ENCODE measurements around the gene CACNA1S.
A peak's percentile ranks its signal among the peaks of the same experiment; 100 is the strongest.

The CACNA1S gene

DNA sequence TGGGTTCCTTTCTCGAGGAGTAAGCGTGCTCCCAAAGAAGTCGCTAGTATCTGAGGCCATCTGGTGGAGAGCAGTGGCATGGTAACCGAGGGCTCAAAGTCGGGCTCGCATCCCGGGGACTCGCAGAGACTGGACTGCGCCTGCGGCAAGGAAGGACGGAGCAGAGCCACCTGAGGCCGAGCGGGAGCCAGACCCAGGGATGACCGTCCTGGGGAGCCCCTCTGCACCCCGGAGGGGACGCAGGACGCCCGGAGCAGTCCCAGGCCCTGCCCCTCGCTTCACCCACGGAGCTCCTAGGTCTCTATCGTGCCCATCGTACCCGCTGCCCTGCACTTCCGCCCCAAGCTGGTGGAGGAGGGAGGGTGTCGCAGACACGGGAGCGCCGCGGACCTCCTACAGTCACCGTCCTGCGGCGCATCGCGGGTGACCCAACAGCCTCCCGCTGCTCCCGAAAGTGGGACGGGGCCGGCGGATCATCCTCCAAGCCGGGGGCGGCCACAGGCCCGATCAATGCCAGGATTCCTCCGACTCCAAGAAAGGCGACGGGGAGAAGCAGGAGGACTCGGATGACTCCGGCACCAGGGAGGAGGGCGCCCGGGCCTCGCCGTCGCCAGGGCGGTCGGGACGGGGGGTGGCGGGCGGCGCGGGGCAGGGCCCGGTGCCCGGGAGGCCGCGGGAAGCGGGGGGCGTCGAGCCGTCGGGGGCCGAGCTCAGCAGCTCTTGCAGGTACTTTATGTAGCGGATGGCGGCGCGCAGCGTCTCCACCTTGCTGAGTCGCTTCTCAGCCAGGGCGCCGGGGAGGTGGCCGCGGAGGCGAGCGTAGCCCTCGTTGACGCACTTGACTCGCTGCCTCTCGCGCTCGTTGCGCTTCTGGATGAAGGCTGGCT, 2.3 kb upstream of the CACNA1S start:
- DNase-seq: peak; percentile 95

DNA sequence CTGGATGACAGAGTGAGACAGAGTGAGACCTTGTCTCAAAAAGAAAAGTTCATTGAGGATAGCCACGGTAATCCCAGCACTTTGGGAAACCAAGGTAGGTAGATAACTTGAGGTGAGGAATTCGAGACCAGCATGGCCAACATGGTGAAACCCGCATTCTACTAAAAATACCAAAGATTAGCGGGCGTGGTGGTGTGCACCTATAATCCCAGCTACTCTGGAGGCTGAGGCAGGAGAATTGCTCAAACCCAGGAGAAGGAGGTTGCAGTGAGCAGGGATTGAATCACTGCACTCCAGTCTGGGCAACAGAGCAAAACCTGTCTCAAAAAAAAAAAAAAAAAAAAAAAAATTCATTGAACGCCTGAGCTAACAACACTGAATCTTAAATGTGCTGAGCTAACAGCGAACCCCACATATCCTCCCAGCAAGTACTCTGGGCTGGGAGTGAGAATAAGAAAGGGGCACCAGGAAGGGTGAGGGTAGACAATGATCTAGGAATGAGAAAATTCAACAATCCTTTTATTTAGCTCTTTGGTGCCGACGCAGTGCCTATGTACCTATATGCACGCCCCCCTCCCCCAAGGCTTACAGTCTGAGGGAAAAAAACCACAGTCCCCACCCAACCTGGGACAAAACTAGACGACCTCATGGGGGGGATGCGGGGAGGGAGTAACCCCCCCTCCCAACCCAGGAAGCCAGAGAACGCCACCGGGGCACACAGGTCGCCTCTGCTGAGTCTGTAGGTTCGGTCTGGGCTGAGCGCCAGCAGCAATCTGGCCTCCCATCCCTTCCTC, 1.4 kb upstream of the CACNA1S start:
- no peak for DNase-seq

DNA sequence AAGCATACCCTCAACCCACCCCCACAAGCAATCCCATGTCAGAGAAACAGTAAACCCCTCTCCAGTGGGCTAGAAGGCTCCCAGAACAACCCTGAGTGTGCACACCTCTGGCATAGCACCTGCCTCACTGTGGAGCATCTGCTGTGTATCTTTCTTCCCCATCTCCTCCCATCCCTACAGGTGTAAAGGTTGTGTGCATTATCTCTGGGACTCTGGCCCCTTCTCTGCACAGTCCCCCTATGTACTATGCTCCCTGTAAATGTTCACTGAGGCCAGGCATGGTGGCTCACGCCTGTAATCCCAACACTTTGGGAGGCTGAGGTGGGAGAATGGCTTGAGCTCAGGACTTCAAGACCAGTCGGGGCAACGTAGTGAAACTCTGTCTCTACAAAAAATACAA, 700 bp upstream of the CACNA1S start:
- no peak for DNase-seq

DNA sequence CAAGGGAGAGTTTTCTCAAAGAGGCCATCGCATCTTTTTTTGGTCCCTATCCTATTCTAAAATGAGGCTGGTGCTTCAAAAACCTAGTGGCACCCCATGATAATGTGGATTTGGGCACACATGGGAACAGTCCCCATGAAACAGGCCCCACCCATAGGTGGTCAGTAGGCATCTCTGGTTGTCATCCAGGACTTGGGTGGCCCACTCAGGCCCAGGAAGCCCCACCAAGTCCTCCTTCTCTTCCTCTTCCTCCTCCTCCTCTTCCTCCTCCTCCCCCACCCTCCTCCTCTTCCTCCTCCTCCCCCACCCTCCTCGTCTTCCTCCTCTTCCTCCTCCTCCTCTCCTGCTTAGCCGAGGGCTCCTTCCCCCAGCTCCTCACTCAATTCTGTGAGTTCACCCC, 554 bp downstream of the CACNA1S start:
- DNase-seq: no peak

DNA sequence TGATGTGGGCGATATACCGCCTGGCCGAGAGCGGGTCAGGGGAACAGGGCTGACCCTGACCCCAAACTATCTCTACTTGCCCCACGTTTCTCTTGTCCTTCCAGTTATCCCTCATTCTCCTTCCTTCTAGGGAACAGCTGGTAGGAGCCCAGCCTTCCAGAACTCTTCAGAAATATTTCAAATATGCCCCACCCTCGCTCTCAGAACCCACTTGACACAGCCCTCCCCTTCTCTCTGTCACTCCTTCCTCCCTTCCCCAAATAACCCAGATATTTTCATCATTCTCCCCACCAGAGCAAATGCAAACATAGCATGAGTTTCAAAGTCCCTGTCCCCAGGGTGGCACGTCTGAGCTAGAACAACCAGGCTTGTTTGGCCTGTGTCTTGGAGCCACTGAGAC, 1.1 kb downstream of the CACNA1S start:
- DNase-seq: no peak

DNA sequence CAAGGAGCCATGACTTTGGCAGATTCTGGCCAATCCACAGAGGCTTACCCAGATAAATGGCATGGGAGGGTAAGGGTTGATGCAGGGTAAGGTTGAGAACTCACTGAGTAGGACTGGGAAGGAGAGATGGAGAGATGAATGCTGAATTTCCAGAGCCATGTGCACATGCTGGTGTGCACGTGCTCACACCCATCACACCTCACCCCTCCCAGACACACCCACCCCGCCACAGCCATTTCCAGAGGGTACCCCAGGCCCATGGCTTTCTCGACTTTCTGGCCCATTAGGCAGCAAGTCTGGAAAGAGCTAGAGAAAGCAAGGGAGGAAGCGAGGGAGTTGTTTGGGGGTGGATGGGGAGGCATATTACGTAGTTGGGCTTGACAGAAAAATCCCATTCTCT, 1.6 kb downstream of the CACNA1S start:
- no peak for DNase-seq

DNA sequence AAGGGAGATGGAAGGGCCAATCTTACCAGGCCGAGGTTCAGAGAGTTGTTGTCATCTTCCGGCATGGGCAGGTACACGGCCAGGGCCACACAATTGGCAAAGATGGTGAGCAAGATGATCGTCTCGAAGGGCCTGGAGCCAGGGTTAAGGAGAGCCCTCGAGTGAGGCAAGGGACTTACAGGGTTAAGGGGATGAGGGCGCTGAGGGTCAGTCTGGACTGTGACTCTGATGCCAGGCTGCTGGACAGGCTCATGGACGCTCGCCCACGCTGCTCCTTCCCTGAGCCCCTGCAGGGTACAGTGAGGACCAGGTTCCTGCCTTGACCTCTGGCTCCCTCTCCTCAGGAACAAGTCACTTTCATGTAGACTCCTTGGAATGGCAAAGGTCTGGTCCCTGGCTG, 2.1 kb downstream of the CACNA1S start:
- DNase-seq: no peak

DNA sequence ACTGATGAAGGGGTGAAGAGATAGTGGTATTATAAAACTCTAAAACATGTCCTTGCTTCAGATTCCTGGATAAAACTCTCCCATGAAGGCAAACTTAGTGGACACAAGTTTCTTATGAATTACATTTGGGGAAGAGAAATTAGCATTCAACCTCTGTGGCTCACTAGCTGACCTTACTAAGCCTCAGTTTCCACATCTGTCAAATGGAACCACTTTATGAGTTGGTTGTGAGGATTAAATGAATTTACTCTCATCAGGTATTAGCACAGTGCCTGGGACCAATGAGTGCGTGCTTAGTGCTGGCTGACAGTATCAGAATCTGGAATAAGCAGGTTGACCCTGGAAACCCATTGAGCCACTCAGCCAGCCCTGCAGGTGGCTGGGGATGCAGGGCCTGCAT, 2.6 kb downstream of the CACNA1S start:
- DNase-seq: no peak

DNA sequence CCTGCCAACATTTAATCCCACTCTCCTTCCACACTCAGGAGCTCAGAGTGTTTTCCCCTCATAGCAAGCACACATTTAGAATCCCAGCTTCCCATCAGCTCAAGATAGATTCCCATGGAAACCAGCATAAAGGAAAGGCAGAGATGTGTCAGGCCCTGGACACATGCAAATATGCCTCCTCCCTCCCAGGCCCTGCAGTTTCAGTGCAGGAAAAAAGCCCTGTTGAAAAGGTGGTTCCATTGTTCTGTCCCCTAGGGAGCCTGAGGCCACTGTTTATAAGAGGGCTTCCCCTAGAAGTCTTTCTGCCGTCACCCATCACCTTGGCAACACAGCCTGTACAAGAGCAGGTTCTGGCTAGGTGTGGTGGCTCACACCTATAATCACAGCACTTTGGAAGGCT, 3.6 kb downstream of the CACNA1S start:
- peak; percentile 95 for DNase-seq

DNA sequence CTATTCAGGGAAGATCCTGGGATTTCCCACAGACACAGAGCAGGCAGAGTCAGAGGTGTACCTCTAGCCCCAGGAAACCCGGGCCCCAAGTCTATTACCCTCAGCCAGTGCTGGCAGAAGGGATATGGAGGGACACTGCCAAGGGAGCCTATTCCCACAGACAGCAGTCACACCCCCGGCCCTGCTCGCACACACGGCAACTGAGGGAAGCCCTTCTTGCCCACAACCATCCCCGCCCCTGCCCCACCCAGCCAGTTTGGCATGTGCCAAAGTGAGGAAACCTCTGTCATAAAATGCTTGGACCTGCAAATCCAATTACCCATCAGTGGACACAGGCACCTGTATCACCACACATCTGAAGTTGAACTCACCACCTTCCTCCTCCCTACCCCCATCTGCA, 6.5 kb downstream of the CACNA1S start:
- no peak for DNase-seq

DNA sequence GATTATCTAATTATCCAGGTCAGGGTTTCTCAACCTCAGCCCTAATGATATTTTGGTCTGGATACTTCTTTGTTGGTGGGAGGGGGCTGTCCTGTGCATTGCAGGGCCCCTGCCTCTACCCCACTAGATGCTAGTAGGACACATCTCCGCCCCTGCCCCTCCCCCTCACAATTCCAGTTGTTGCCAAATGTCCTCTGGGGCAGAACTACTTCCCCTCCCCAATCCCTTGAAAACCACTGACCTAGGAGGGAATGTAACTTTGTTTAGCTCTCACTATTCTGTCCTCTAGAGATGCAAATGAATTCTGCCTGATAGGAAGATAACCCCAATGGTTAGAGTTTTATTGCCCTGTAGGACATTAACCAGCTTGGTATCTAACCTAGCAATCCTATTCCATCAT, 8.1 kb downstream of the CACNA1S start:
- no peak for DNase-seq

DNA sequence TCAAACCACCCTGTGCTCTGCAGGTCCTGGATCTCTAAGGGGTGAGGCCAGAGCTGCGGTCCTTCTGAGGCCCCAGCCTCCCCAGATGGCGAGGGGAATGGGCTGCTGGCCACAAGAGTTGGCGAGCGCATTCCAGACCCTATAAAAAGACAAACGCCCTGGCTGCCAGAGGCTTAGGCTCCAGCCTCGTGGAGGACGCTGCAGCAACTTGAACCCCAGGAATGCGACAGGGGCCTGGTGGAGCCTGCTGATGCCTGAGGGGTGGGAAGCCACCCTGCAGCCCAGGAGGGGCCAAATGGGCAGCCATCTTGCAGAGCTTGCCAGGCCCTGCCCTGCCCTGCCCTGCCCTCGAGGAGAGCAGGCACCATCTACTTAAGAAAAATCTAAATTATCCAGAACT, 8.6 kb downstream of the CACNA1S start:
- no peak for DNase-seq

DNA sequence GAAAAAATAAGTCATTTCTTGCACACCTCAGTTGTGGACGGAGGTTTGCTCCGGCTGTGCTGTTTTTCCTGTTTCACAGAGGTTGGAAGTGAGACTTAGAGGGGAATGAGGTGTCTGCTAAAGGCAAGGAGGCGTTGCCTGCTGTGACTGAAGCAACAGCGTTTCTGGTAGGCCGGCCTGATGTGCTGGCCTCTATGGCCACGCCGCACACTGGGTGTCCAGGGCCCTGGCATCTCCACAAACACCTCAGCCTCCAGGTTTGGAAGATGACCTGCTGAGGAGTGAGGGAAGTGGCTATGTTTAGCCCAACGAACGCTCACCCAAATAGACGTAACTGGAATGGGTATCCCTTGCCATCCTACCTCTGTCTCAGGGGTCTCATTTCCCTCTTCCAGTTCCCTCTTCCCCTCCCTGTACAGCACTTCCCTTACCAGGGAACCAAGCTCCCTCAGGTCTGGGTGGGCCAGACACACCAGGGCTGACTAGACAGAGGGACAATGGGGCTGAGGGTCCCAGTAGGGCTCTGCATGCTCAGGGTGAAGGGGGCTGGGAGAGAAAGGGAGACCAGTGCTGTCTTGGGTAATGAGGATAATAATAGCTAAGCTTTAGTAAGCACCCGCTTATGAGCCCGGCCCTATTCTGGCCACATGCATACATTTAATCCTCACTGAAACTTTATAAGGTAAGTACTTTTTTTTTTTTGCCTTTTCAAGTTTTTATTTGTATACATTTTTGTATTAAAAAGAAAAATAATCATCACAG, 11.9 kb downstream of the CACNA1S start:
- no peak for DNase-seq

DNA sequence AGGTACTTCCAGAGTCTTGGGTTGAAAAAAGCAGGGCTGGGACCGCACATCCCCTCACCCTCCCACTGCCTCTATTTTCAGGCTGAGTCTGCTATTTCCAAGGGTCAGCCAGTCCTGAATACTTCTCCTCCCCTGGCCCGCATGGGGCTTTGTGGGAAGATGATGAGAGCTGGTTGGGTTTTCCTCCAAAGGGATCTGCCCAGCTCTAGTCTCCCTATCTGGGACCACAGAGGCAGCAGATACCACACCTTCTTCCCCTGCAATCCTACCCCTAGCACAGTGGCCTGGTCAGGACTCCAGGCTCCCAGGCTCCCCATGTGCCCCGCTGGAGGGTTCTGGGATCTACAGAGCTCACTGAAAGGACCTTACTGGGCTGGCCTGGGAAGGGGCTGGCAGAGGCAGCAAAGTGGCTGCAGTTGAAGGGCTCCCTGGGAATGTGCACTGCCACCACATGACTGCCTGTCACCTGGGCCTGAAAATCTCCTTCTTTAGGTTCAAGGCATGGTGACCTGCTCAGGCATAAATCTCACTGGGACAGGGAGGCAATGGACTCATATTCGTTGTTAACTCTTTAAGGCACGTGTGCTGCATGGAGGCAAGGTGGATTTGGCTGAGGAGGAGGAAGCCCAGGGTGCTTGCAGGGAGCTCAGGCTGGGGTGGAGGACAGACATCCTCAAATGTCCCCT, 13.1 kb downstream of the CACNA1S start:
- no peak for DNase-seq

DNA sequence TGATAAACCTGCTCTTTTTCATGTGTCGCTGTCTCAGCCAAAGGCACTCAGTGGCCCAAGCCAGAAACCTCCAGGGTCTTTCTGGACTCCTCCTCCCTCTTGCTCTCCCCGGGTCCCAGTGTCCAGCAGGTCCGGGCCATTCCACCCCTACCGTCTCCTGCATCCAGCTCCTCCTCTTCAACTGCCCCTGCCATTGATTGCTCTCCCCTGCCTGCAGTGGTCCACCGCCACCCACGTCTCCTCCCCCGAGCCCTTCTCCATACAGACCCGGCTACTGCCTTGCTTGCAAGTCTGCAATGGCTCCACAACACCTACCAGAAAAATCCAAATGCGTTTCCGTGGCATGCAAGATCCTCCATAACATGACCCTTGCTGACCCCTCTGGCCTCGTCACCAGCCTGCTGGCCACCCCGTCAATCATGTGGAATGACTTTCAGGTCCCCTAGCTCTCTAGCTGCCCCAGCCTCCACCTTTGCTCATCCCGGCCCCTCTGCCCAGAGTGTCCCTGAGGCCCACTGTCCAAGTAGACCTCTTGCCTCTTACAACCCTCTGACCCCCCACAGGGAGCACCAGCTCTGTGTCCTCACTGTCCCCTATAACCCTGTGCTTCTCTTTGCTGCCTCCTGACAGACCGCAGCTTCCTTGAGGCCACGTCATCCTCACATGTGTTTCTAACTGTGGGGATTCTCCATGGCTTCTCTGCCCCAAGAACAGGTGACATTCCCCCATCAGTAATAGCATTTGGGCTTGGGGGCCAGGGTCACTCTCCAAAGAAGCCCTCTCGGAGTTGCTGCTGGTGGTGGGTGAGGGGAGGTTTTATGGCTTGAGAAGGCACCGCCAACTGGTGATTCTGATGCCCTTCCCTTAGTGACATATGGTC, 15.0 kb downstream of the CACNA1S start:
- no peak for DNase-seq

DNA sequence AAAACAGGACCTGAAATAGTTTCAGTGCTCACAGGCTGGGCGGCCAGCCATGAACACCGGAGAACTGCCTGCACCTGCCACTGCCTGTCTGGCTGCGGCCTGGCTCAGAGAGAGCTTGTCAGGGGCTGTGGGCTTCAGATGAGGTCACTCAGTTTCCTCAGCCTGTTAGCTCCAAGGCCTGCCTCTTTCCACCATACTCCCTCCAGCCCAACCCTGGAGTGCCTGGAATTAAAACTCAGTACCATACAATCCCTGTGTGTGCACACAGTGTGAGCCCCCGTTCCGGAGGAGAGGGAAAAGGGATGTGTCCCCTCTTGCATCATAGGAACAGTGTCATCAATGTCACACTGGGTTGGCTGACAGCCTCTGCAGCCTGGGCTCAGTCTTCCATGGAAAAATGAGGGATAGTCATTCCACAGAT, 16.2 kb downstream of the CACNA1S start:
- no peak for DNase-seq

DNA sequence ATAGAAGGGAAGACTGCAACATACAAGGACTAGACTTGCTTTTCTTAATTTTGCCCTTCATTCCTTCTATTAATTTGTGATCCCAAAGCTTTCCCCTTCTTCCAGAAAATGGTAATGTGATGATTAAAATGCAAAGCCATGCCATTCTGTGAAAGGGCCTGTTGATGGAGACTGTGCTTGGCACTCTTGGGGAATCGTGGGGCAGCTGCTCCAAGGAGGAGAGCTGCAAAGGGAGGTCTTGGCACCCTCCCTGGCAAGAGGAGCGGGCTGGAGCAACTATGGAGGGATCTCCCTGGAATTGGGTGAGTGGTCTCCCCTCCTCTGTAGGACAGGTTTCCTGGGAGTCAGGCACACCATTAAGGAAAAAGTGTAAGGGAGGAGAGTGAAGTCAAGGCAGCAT, 16.6 kb downstream of the CACNA1S start:
- DNase-seq: no peak

DNA sequence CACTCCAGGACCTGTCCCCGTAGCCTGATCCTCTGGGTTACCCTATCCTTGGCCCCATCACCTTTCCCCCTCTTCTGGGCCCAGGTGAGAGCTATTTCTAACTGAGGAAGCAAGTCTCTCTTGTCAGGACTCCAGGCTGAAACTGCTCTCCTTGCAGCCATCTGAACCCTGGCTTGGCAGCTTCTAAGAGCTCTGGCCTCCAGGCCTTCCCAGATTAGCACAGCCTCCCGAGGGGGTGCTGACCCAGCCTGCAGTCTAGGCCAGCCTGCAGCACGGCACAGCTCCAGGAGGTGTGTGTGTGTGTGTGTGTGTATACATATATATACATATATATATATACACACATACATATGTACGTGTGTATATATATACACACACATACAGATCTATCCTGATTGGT, 17.4 kb downstream of the CACNA1S start:
- DNase-seq: no peak

DNA sequence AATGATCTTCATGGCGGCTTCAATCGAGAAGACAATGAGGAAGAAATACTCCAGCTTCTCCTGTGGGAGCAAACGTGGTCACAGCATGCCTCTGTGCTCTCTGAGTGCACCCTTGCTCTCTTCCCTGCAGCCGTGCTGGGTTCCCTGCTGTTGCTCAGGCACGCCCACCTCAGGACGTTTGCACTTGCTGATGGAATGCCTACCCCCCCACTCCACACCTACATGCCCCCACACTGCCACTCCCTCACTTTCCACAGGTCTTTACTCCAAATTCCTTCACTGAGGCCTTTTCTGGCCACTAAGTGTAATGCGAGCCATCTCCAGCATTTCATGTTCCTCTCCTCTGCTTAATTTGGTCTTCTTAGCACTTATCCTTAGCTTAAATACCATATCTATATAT, 18.3 kb downstream of the CACNA1S start:
- no peak for DNase-seq

DNA sequence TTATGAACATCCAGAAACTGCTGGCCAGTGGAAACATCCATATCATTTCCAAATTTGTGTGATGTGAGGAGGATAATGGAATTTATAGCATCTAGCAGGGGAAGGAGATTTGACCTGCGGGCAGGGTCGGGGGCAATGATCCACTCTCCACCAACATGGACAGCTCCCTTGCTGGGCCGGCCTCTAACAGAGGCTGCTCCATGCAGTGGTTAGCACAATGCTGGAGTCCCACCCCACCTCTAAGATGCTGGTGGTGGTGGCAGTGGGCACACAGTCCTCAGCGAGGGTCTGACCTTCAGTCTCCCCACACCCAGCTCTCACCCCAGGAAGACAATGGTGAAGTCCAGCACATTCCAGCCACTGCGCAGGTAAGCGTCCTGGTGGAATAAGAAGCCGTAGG, 18.7 kb downstream of the CACNA1S start:
- DNase-seq: no peak

DNA sequence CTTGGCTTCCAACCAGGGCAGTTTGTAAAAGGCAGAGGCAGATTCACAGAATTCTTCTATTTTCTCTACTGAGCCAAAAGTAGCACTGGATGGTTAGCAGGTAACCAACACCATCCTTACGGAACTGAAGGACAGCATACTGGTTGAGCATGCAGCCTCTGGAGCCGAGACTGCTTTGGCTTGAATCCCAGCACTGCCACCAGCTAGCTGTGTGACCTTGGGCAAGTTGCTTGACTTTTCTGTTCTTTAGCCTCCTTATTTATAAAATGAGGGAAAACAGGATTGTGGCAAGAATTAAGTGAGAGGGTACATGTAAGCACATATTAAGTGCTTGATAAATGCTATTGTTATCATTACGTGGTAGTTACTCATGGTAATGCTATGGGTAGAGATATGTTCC, 19.5 kb downstream of the CACNA1S start:
- no peak for DNase-seq

DNA sequence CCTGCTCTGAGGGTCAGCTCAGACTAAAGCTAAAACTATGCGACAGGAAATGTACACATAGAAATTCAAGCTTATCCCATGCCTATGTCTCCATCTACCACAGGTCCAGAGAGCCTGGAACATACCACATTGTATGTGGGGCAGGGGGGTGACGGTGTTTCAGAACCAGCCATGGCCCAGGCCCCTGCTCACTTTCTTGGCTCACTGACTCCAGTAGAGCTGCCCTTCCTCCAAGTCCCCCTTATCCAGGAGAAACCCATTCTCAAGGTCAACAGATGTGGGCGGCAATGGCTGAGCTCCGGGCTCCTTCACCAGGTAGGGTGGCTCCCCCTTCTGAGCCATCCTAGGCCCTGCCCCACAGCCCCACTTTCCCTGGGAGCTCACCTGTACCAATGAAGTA, 21.0 kb downstream of the CACNA1S start:
- no peak for DNase-seq
